CD4-positive, alpha-beta T cell treated with Interleukin-4 for 1 hour (primary cell): ENCODE results near the gene LTA.

ENCODE experiments used
- DNase-seq, 2 donors: peaks; one replicate each; pipeline ENCODE4 v3.0.0-alpha.2; 2020 to 2022

LTA gene

DNA sequence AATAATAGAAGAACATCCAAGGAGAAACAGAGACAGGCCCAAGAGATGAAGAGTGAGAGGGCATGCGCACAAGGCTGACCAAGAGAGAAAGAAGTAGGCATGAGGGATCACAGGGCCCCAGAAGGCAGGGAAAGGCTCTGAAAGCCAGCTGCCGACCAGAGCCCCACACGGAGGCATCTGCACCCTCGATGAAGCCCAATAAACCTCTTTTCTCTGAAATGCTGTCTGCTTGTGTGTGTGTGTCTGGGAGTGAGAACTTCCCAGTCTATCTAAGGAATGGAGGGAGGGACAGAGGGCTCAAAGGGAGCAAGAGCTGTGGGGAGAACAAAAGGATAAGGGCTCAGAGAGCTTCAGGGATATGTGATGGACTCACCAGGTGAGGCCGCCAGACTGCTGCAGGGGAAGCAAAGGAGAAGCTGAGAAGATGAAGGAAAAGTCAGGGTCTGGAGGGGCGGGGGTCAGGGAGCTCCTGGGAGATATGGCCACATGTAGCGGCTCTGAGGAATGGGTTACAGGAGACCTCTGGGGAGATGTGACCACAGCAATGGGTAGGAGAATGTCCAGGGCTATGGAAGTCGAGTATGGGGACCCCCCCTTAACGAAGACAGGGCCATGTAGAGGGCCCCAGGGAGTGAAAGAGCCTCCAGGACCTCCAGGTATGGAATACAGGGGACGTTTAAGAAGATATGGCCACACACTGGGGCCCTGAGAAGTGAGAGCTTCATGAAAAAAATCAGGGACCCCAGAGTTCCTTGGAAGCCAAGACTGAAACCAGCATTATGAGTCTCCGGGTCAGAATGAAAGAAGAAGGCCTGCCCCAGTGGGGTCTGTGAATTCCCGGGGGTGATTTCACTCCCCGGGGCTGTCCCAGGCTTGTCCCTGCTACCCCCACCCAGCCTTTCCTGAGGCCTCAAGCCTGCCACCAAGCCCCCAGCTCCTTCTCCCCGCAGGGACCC lies 2.3 kb downstream of the LTA start:
- peak in 1 of 2 donors; percentile 34 for DNase-seq

DNA sequence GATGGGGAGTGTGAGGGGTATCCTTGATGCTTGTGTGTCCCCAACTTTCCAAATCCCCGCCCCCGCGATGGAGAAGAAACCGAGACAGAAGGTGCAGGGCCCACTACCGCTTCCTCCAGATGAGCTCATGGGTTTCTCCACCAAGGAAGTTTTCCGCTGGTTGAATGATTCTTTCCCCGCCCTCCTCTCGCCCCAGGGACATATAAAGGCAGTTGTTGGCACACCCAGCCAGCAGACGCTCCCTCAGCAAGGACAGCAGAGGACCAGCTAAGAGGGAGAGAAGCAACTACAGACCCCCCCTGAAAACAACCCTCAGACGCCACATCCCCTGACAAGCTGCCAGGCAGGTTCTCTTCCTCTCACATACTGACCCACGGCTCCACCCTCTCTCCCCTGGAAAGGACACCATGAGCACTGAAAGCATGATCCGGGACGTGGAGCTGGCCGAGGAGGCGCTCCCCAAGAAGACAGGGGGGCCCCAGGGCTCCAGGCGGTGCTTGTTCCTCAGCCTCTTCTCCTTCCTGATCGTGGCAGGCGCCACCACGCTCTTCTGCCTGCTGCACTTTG lies 3.3 kb downstream of the LTA start, which contains the start of gene TNF:
TSS of gene TNF (plus strand) at position 231 of the 567 bp plus-strand sequence. CDS start at position 408, 177 bp downstream.
- DNase-seq = peak; percentile 90 to 93

DNA sequence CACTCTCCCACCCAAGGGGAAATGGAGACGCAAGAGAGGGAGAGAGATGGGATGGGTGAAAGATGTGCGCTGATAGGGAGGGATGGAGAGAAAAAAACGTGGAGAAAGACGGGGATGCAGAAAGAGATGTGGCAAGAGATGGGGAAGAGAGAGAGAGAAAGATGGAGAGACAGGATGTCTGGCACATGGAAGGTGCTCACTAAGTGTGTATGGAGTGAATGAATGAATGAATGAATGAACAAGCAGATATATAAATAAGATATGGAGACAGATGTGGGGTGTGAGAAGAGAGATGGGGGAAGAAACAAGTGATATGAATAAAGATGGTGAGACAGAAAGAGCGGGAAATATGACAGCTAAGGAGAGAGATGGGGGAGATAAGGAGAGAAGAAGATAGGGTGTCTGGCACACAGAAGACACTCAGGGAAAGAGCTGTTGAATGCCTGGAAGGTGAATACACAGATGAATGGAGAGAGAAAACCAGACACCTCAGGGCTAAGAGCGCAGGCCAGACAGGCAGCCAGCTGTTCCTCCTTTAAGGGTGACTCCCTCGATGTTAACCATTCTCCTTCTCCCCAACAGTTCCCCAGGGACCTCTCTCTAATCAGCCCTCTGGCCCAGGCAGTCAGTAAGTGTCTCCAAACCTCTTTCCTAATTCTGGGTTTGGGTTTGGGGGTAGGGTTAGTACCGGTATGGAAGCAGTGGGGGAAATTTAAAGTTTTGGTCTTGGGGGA lies 4.0 kb downstream of the LTA start:
- DNase-seq = peak in 1 of 2 donors; percentile 31

DNA sequence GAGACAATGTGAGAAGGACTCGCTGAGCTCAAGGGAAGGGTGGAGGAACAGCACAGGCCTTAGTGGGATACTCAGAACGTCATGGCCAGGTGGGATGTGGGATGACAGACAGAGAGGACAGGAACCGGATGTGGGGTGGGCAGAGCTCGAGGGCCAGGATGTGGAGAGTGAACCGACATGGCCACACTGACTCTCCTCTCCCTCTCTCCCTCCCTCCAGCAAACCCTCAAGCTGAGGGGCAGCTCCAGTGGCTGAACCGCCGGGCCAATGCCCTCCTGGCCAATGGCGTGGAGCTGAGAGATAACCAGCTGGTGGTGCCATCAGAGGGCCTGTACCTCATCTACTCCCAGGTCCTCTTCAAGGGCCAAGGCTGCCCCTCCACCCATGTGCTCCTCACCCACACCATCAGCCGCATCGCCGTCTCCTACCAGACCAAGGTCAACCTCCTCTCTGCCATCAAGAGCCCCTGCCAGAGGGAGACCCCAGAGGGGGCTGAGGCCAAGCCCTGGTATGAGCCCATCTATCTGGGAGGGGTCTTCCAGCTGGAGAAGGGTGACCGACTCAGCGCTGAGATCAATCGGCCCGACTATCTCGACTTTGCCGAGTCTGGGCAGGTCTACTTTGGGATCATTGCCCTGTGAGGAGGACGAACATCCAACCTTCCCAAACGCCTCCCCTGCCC lies 4.9 kb downstream of the LTA start:
- peak; percentile 53 to 69 for DNase-seq

DNA sequence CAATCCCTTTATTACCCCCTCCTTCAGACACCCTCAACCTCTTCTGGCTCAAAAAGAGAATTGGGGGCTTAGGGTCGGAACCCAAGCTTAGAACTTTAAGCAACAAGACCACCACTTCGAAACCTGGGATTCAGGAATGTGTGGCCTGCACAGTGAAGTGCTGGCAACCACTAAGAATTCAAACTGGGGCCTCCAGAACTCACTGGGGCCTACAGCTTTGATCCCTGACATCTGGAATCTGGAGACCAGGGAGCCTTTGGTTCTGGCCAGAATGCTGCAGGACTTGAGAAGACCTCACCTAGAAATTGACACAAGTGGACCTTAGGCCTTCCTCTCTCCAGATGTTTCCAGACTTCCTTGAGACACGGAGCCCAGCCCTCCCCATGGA lies 5.5 kb downstream of the LTA start:
- DNase-seq = peak in 1 of 2 donors; percentile 16

DNA sequence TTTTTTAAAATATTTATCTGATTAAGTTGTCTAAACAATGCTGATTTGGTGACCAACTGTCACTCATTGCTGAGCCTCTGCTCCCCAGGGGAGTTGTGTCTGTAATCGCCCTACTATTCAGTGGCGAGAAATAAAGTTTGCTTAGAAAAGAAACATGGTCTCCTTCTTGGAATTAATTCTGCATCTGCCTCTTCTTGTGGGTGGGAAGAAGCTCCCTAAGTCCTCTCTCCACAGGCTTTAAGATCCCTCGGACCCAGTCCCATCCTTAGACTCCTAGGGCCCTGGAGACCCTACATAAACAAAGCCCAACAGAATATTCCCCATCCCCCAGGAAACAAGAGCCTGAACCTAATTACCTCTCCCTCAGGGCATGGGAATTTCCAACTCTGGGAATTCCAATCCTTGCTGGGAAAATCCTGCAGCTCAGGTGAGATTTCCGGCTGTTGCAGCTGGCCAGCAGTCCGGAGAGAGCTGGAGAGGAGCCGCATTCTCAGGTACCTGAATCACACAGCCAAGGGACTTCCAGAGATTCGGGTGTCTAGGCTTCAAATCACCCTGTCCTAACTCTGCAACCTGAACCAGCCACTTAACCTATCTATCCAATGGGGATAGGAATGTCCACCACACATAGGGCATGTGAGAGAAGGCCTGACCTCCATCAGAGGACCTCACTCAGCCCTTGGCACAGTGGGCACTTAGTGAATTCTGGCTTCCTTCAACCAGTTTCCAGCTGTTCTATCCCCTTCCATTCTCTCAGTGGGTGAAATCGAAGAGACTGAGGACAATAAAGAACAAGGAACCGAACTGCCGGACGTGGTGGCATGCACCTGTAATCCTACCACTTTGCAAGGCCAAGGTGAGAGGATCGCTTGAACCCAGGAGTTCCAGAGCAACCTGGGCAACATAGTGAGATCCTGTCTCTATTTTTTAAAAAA lies 6.4 kb downstream of the LTA start:
- peak in 1 of 2 donors; percentile 36 for DNase-seq

DNA sequence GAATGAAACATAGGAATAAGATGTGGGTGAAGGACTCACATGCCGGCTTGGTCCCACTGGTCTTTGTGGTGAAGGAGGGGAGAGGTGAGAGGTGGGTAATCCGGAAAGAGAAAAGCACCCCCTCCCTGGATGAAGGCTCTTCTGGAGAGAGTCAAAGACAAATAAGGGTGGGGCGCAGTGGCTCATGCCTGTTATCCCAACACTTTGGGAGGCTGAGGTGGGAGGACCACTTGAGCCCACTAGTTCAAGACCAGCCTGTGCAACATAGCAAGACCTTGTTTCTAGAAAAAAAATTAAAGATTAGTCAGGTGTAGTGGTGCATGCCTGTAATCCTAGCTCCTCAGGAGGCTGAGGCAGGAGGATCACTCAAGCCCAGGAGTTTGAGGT lies 7.0 kb downstream of the LTA start:
- peak in 1 of 2 donors; percentile 29 for DNase-seq

DNA sequence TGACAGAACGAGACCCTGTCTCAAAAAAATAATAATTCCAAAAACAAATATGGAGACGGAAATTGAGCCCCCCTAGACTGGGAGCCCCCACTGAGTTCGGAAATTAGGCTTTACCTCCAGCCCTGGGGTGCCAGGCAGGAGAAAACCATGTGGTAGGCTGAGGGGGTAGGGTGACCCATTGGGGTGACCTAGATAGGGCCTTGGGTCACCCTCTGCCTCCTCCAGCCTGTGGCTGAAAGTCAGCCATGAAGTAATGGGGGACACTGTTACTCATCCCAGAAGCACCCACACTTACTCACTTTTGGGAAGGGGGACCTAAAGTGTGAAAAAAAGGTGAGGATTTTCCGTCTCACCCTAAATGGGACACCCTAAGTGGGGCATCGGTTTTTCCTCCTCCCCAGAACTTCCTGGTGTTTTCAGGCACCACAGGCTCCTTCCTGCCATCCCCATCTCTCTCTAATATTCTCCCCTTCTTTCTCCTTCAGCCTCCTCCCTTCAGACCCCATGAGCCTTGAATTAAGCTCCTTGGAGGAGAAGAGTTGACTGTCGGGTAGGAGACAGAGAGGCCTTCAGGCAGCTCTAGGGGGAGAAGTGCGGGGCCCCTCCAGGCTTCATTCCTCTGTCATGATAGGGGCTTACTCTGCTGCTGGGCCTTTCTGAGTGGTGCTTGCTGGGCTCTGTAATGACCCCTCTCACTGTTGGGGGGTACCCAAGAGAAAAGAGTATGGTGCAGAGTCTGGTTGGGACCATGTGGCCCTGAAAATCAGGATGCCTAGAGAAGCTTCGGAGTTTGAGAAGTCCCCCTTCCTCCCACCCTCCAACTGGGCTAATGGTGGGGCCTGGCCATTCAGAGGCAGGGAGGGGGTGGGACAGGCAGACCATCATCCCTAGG lies 7.7 kb downstream of the LTA start:
- peak in 1 of 2 donors; percentile 39 for DNase-seq

DNA sequence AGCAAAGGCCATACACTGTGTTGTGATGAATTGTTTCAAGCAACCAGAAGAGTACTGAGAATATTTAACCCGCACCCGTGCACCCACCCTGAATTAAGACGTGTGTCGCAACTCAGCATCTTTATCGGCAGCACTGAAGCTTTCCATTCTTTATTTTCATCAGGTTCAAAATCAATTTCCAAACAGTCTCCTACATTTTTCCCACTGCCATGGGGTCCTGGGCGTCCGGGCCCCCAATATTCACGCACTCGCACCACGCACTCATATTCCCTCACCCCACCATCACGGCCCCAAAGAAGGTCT lies 8.3 kb downstream of the LTA start:
- DNase-seq = no peak

DNA sequence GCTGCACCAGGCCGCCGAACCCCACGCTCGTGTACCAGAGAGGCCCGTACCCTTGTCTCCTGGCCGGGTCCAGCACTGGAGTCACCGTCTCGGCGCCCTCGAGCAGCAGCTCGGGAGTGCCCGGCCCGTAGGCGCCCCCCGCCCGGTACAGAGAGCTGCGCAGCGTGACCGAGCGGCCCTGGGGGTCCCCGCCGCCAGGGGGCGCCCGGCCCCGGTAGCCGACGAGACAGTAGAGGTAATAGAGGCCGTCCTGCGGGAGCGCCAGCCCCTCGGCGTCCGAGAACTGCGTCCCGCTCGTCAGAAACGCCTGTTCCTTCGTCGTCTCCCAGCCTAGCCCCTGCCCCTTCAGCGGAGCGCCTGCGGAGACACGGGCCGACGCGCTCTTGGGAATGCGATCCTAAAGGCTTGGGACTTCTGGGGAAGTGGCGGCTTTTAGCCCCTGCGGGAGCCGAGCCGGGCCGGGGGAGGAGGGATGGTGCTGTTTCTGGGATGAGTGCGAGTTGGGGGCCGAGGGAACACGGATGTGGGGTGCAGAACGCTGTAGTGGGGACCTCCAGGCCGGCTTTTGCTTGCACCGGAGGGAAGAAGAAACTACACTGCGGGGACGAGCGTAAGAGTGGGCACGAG lies 8.8 kb downstream of the LTA start:
- DNase-seq = peak; percentile 88

DNA sequence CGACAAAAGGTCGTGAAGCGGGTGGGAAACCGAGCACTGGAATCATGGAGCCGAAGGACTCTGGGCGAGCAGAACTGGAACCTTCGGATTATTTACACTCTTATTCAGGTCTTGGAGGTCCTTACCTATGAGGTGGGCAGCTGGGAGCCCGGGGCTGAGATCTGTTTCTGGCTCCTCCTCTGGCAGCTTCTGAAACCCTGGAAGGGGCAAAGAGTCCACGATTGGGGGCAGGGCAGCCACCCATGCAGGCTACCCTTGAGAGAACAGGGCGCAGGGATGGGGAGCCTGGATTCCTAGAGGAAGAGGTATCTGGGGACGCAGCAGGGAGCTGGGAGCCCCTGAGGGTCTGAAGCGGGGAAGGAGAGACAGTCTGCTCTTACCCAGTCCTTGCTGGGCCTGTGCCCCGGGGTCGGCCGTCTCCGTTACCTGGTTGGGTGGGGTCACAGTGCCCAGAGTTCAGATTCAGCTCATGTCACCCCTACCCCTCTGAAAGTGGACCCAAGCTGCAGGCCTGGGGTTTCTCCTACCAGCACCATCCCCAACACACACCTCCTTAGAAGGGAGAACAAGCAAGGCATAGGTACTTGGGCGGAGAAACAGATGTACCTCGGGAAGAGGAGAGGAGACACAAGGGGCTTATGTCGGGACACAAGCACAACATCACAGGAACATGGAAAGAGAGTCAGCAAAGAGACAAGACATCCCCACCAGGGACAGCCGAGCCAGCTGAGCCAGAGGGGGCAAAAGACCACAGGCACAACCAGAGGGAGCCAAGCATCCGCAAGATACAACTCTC lies 9.5 kb downstream of the LTA start:
- DNase-seq = peak in 1 of 2 donors; percentile 16

DNA sequence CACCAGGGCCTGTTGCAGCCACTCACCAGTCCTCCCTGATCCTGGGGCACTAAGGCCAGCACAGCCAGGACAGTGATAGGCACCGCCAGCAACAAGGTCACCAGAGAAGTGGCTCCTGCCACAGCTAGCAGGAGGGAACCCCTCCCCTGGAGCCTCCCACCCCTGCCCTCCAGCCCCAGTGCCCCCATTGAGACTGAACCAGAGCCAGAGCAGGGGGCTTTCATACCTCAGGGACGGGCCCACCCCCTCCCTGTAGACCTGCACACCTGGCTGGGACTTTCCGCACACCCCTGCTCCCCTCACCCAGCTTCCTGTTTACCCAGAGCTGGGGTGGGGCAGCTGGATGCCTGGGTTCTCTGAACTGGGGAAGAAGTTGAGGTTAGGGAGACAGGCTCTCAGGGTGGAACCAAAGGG lies 10.1 kb downstream of the LTA start, which contains the start of gene LTB:
TSS of gene LTB (minus strand) at position 195 of the 414 bp plus-strand sequence. CDS start at position 188, 7 bp downstream.
- peak; percentile 82 to 83 for DNase-seq

DNA sequence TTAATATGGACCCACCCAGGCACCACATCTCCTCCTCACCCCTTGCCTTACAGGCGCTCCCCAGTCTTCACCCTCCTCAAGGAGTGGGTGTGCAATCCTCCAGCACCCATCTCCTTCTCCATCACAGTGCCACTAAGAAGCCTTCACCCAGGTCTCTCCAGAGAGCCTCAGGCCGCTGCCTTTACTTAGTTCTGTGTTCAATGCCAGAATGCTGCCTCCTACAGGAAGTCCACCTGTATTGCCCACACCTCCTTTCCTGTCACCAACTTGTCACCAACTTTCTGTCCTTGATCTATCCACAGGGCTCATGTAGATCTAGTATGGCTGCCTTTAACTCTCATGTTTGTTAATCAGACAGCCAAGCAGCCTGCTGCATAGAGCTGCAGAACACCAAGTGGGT lies 13.4 kb downstream of the LTA start:
- DNase-seq = peak; percentile 67 to 71

DNA sequence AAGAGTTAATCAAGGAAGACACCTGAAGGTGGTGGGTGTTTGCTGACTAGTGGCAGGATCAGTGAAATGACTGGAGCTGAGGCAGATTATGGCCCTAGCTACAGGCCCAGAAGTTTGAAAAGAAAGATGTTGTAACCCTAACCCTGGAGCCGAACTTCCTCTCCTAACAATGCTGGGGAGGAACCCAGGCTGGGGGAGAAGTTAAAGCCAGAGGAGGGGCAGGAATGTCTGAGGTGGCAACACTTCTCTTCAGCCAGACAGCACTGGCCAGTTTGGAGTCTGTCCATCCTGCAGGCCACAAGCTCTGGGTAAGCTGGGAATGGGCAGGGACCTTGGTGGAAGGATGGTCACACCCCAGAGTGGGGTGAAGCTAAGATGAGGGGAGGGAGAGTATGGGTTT lies 13.9 kb downstream of the LTA start, which contains the start of gene LST1:
TSS of gene LST1 (plus strand) at position 270 of the 400 bp plus-strand sequence. CDS start 1,023 bp downstream, outside the sequence.
- DNase-seq = peak in 1 of 2 donors; percentile 29

DNA sequence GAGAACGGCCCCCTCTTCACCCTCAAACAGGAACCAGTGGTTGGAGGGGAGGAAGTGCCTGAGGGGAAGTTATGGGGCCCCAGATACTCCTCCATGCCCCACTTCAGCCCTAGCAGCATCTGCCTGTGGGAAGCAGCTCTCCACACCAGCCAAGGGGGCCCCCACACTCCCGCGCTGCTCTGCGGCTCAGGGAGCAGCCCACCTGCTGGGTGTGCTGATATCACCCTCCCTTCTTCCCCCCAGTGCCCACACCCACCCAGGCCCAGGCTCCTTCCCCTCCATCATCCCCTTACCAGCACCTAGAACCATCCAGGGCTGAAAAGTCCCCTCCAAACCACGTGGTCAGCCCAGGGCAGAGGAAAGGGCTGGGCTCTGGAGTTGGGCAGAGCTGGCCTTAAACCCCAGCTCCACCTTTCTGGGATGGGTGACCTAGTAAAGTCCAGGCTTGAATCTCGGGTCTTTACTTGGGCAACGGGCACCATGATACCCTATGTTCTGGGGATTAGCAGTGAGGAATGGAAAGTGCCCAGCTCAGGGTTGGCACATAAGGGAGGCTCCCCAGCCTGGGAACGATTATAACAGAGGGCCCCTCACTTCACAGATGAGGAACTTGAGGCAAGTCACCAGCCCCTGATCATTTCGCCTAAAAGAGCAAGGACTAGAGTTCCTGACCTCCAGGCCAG lies 14.7 kb downstream of the LTA start:
- peak; percentile 54 to 58 for DNase-seq

DNA sequence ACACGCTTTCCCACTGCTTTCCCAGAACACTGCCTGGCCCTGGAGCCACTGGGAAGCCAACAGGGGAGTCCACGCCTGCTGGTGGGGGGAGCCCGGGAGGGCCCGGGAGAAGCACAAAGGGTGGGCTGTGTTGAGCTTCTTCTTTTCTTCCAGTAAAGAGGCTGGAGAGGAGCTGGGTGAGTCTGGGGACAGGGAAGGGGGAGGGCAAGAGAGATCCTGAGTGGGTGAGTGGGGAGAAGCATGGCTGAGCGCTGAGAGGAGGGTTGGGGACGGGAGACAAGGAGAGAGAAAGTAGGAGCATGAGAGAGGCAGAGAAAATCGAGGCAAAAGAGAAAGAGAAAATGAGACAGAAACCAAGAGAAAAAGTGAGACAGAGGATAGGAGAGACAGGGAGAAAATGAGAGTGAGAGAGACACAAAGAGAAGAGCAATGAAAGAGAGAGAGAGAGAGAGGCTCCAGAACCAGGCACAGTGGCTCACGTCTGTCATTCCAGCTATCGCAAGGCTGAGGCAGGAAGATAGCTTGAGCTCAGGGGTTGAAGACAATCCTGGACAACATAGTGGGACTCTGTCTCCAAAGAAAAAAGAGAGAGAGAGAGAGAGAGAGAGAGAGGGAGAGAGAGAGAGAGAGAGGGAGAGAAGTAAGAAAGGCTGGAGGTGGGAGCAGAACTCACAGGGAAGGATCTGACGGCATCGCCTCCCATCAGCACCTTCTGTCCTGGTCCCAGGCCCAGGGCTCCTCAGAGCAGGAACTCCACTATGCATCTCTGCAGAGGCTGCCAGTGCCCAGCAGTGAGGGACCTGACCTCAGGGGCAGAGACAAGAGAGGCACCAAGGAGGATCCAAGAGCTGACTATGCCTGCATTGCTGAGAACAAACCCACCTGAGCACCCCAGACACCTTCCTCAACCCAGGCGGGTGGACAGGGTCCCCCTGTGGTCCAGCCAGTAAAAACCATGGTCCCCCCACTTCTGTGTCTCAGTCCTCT lies 16.0 kb downstream of the LTA start:
- peak in 1 of 2 donors; percentile 24 for DNase-seq
